NCI-H1417 treated with DMSO at 0.1 percent for 48 hours (cell line): Measurements from ENCODE around the gene PRUNE1.

Source experiments
- DNase-seq: peaks from one replicate; lab custom pipeline; 2025; lab: John Stamatoyannopoulos, UW

PRUNE1 gene

DNA sequence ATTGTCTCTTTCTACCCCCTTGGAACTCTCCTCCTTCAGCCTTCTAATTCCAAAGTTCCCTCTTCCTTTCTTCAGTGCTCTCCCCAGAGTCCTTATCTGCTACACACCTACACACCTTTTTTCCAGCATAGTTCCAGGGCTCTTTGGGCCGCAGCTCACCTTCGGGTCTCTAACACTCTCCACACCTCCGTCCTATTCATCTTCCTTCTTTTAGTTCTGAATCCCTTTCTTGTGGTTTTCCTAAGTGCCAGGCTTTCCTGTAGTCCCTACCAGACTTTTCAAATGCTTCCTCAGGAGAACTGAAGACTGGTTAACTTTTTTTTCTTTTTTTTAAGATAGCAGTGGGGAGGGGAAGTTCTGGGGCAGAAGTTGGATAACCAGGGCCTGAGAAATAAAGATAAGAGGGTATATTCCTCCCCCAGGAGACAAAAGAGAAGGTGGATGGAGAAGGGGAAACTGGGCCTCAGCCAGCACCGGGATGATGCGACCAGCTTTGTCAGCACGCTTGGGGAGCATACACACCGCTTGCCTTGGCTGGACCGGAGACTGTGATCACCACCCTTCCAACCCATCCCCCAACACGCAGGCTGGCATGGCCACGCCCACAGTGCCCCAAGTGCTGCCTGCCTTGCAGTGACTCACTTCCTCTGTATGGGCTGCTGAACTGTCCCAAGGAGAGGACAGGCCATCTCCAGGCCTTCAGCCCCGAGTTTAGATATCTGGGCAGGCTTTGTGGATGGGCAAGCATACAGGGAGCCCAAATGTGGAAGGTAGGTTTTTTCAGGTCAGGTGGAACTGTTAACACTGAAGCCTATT, 31.2 kb upstream of the PRUNE1 start:
- DNase-seq: no peak

DNA sequence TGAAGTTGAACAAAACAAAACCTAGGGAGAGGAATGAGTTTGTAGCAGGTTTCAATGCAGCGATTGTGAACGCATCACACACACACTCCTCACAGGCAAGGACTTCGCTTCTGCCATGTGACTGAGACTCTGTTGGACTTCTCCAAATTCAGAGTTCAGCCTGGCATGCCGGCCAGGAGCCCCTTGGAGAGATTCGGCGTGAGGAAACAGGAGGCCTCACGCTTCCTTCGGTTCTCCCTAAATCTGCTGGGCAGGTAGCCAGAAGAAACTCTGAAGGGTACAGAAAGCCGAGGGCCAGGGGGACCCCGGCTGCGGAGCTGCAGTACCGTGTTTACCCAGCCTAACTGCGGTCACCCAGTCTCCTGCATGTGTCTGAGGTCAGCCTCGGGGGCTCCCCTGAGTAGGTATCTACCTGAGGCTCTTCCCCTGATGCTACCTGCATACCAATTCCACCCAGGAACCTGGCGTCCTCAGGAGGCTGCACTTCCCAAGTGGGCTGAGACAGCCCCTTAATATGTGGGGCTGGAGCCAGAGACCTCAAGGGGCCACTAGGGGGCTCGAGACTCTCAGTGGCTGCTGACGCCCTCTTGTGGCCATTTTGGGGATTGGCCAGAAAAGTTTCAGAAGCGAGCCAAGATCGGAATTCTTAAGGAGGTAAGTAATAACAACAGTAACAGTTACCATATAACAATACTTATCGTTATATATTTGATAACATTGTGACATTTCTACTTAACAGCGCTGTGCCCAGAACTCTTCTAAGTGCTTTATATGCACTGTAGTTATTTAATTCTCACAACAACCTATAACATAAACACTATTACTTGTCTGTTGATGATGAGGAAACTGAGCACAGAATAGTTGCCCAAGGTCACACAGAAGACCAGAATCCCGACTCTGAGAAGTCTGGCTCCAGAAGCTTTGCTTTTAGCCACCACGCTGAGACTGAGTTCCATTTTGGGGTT, 28.9 kb upstream of the PRUNE1 start:
- DNase-seq: peak; percentile 36

DNA sequence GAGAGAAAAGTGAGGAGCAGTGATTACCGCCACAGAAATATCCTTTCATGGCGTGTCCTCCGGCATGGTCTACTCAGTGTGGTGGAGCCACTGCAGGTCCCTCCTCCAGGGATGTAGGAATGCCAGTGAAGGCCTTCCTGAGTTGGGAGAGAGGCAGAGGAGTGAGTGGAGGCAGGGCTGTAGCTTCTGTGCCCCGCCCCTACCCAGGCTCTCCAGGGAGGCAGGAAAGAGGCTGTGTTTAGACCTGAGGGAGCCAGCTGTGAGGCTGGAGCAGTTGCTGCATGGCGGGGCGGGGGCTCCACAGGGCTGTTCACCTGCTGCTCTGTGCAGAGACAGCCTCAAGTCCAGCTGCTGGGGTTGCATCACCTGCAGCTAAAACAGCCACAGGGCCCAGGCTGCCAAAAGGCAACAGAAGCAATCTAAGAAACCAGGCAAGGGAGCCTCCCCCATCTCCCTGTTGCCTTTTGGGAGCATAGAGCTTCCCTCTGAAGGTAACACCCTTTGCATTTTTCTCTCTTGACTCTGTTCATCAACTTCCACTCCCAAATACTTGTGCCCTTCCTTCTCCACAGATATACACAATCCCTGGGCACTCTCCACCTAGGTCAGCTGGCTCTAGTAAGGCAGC, 27.0 kb upstream of the PRUNE1 start:
- DNase-seq: peak; percentile 70

DNA sequence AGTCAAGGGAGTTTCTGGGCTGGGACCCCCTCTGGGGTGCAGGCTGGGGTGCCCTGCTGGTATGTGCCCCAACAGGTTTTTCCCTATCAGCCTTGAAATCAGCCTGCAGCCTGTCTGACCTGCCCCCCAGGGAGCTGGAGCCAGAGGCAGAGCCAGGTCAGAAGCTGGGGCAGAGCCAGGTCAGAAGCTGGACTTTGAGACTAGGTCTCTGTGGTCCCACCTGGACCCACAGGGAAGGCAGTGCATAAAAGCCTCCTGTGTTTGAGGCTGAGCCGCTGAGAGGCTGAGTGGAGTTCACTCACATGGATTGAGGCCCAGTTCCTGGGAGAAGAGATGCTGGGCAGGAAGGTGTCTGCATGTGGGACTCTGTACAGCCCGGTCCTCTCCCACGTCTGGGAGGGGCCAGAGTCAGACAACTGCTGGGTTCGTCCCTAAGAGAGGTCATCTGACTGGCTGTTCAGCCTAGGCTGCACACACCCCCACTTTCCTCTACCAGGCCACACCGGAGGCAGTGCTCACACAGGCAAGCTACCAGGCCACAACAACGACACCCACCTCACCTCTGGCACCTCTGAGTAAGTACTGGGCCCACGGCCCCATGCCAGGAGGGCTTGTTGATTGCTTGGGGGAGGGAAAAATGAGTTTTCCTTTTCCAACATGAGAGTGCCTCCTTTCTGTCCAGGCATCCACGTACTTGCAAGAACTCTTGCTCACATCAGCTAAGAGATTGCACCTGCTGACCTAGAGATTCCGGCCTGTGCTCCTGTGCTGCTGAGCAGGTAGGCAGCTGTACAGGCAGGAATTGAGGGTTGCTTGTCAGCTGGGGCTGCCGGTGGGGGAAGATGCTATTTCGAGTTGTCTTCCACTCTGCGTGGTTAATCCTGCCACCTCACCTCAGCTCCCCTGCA, 26.2 kb upstream of the PRUNE1 start, which contains the start of gene ANXA9:
TSS of gene ANXA9 (plus strand) at position 488 of the 908 bp plus-strand sequence. CDS start 814 bp downstream, outside the sequence.
- DNase-seq: no peak

DNA sequence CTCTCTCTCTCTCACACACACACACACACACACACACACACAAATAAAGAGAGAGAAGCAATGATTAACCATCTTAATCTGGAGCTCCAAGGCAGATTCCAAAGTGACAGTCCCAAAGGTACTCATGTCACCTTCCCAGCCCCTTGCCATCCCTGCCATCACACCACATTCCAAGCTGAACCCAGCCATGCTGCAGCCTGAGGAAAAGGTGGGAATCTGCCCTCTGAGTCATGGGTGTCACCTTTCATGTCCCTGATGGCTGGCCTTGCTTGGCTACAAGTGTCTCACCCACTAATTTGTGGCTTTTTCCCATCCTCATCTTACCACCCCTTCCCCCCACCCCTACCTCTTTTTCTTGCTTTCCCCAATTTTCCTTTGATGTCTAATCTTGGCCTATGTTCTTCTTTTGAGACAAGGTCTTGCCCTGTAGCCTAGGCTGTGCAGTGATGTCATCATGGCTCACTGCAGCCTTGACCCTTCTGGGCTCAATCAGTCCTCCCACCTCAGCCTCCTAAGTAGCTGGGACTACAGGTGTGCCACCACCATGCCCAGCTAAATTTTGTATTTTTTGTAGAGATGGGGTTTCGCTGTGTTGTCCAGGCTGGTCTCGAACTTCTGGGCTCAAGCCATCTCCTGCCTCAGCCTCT, 22.9 kb upstream of the PRUNE1 start:
- no peak for DNase-seq

DNA sequence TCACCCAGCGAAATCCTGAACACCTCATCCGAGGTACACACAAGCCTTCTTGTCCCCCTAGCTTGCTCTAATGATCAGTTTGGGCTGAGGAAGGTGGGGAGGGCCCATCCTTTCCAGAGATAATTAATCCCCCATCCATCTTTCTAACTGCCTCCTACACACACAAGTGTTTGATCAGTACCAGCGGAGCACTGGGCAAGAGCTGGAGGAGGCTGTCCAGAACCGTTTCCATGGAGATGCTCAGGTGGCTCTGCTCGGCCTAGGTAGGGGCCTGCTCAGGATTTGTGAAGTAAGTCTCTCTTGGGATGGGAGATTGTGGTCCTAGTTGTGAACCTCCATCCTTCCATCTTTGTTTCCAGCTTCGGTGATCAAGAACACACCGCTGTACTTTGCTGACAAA, 20.3 kb upstream of the PRUNE1 start:
- peak; percentile 19 for DNase-seq

DNA sequence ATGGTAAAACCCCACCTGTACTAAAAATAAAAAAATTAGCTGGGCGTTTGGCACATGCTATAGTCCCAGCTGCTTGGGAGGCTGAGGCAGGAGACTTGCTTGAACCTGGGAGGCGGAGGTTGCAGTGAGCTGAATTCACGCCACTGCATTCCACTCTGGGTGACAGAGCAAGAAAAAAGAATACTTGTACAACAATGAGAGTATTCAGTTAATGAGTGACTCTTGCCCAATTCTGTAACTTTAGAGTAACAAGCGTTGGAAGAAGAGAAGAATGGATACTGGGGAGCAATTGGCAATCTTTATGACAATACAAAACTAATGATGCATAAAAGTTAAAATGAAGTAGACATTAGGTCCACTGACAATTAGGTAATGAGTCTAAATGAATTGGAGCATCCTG, 15.6 kb upstream of the PRUNE1 start:
- DNase-seq: no peak

DNA sequence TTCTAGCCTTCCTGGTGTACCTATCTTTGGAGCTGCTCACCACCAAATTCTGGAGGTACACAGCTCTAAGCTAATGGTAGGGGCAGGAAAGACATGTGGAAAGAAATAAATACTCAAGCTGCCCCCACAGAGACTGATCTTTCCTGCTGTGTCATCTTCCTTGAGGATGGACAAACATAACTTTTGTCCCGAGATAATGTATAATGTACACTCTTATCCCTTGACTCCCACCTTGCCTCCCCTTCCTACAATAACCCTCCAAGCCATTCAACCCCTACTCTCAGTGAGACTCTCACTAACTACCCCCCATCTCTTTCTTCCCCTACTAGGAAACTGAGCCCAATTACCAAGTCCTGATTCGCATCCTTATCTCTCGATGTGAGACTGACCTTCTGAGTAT, 14.0 kb upstream of the PRUNE1 start:
- no peak for DNase-seq

DNA sequence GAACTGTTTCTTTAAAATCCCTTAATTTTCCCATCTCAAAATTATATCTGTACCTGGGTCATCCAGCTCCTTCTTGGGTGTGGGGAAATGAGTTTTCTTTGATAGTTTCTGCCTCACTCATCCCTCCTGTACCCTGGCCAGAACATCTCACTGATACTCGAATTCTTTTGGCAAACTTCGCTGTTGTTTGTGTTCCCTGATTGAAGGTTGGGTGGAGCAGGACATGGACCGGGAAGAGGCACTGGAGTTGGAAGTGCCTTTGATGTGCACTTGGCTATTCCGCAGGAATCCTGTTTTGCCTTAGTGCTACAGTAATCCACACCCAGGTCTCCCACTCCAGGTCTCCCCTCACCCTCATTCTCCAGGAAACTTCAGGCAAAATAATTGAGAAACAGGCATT, 12.8 kb upstream of the PRUNE1 start:
- no peak for DNase-seq

DNA sequence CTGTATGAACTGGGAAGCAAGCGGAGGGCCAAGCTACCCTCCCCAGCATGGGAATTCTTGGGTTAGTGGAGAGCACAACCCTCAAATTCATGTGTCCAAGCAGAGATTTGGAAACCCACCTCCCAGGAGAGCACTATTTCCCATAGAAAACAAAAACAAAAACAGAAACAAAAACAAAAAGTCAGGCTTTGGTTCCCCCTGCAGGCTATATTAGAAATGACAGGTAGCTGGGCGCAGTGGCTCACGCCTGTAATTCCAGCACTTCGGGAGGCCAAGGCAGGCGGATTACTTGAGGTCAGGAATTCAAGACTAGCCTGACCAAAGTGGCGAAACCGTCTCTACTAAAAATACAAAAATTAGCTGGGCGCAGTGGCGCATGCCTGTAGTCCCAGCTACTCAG, 12.4 kb upstream of the PRUNE1 start:
- no peak for DNase-seq

DNA sequence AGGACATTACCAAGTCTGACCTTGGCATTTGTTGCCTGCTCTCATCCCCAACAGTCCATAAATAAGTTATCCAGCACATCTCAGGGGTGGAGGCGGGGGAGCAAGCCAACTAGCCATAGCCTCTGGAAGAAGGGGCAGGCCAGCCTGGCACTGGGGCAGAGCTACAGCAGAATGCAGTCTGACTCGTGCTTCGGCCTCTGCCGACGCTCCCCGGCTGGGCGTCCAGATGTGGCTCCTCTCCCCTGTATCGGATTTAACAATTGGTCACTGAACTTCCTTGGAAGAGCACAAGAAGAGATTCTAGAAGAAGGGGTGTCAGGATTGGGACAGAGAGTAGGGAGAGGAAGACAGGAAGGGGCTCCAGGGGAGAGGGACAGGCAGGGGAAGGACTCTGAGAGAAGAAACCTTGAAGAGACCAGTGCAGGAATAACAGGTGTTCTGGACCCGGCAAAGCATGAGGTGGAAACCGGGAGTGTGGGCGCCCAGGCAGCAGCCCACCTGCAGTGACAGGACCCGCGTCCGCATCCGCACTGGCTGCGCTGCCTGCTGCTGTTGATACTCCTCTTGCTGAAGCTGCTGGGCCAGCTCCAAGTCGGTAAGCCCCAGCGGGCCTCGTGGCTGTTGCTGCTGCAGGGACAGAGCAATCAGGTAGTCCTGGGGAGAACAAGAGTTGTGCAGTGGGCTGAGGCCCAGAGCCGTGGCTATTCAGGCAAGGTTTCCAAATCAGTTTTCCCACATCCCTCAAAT, 10.9 kb upstream of the PRUNE1 start:
- no peak for DNase-seq

DNA sequence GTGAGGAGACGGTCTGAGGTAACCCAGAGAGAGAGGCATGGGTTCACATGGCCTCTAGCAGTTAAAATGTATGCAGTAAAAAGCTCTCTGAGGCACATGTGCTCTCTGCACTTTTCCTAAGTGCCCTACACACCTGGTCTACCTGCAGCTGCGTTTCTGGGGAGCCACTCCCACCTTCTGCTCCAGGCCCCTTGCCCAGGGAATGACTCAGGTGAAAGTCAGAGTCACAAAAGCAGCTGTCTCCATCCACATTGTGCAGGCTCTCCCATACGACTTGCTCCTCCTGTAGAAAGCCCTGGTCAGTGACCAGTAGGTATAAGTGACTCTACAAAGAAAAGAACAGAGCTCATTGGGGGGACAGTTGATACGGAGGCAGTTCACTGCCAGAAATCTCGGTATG, 10.3 kb upstream of the PRUNE1 start:
- DNase-seq: no peak

DNA sequence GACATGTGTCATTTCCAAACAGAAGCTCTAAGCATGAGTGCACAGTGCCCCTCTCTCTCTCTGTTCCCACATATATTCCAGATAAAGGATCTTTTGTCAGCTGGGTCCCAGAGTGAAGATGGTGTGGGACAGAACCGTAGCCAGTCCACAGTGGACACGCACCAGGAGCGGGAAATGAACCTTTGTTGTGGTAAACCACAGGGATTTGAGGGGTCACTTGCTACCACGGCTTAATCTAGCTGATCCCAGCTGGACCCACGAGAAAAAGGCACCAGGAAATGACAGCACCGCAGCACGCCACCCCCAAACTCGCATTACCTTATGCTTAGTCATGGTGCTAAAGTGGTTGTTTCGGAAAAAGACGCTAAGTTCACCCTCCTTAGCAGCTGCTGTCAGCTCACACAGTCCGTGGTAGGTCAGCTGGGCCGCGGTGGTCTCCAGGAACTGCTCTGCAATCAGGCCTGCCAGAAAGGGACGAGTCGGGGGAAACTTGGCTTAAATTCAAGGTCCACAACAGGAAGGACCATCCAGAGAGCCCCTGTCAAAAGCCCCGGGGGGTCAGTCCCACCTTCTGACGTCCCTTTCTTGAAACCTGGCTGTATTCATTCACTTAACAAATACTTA, 9.1 kb upstream of the PRUNE1 start:
- DNase-seq: no peak

DNA sequence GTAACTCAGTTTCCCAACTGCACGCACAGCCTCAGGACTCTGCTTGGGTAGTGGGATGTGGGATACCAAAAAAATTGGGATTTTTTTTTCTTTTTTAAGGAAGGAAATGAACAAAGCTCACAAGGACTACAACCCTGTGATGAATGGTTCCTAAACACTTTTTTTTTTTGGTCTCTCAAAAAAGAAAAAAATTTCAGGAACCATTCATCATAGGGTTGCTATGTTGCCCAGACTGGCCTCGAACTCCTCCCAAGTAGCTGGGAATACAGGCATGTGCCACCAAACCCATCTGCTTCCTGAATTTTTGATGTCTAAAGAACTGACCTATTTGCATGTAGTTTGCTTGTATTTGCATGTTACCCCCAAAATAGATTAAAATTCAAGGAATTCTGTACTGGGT, 8.3 kb upstream of the PRUNE1 start:
- no peak for DNase-seq

DNA sequence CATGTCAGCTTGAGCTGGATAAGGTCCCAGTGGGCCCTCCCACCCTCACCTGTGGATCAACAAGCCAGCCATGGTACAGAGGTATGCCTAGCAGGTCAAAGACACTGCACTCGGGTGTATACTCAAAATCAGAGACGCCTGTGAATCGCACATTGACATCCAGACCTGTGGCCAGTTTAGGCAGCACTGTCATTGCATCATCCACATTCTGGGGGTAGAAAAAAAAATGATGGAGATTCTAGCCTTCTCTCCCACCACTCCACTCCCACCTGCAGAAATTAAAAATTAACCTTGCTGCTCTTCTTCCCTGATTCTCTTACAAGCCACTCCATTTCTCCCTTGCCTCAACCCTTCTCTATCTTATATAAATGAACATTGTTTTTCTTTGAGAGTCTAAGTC, 7.8 kb upstream of the PRUNE1 start:
- no peak for DNase-seq

DNA sequence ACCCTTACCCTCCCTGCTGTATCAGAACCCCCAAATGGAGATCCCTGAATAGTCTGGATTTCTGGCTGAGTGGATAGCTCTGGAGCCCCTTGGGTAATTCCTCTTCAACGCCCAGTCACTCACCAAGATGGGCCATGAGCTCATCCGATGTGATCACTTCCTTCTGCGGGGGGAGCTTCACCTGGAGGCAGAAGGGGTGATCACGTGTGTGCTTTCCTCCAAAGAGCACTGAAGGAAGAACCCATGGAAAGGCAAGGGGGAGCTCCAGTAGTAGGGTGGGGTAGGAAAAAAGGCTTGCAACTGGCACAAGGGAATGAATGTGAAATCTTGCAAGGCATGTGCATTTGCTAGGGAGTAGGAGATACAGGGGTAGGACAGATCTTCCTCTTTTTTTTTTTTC, 6.6 kb upstream of the PRUNE1 start:
- DNase-seq: no peak

DNA sequence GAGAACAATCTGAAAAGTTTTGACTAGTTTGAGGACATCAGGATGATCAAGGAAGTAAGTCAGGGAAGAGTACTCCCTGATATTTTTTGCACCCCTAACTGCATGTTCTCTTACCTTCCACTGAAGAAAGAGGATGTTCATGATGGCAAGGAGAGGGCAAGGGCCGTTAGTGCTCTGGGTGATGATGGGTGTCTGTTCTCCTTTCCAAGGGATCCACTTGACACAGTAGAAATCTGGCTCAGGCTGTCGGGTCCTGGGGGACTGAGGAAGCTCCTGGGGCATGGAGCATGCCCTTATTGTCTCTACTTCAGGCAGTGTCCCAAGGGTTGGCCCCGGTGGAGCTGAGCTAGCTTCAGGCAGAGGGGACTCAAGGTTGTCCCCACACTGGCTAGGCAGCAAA, 6.2 kb upstream of the PRUNE1 start:
- no peak for DNase-seq

DNA sequence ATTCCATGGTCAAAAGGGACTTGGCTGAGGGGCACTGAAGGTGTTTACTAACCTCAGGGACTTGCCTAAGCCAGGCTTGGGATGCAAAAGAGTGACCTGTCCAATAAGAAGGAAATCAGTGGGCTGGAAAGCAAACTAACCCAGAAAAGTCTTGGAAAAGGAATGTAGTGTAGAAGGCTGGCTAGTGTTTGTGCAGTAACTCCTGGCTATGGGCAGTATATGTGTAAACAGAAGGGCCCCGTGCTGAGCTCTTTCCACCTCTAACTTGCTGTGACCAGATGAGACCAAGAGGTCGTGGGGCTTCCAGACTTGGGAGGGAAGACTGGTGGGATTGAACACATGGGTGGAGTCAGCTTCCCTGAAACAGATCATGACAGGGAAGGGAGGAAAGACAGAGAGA, 5.6 kb upstream of the PRUNE1 start:
- DNase-seq: no peak

DNA sequence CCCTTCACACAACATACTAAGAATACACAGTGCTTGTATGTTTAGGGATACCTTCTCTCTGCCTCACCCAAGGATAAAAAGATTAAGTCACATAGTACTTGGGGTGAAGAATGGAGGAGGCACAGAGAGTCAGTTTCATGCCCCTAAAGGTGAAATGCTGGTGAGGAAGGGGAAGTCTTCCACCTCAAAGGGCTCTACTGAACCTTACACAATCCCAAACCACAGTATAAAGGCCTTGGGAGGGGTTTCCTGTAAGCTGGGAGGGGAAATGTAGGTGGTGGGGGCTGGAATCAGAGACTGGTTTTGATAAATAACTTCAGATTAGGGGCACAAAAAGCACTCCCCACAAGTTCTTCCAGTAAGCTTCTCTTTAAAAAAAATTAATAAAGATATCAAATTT, 5.1 kb upstream of the PRUNE1 start:
- DNase-seq: no peak
